Neural crest cell (in vitro differentiated cells): ENCODE results near the gene OLAH. TPM values are rescaled to one million over a fixed set of nuclear protein-coding genes. Genes with fewer than 3 reads are reported as not detected.

Experiments
- DNase-seq: peaks from one replicate; pipeline ENCODE4 v3.0.0; 2021; ENCODE audit warnings: low read depth, mixed read lengths, low spot score
- H3K27ac Mint-ChIP-seq: one replicate; pipeline ENCODE4 v1.8.0; 2021; ENCODE audit warnings: mild to moderate bottlenecking, mixed read lengths; ENCODE audit not compliant: unreplicated experiment
- H3K27me3 Mint-ChIP-seq: 2 replicates; pipeline ENCODE4 v1.8.0; 2021; ENCODE audit warnings: low read depth, mild to moderate bottlenecking, mixed read lengths
- H3K36me3 Mint-ChIP-seq: 2 replicates; pipeline ENCODE4 v1.8.0; 2021; ENCODE audit warnings: low read depth, mild to moderate bottlenecking, mixed read lengths
- H3K4me1 Mint-ChIP-seq: 2 replicates; pipeline ENCODE4 v1.8.0; 2021; ENCODE audit warnings: mixed read lengths
- H3K4me3 Mint-ChIP-seq: one replicate; pipeline ENCODE4 v1.8.0; 2021; ENCODE audit warnings: mild to moderate bottlenecking, mixed read lengths
- H3K9me3 Mint-ChIP-seq: 2 replicates; pipeline ENCODE4 v1.8.0; 2021; ENCODE audit warnings: mixed read lengths
- CTCF ChIP-seq: fragments of 200-600 bp; sonication (generic); conservative IDR thresholded peaks from 2 replicates; pipeline ENCODE4 v1.5.0; 2021; ENCODE audit warnings: antibody characterized with exemption, mild to moderate bottlenecking
- total RNA-seq: library from RNA; stranded (reverse); gene quantifications from 2 replicates; pipeline ENCODE4 v1.2.1, GENCODE V29; 2021

The OLAH gene
- total RNA-seq, 1 donor from 2014 or later: not detected

DNA sequence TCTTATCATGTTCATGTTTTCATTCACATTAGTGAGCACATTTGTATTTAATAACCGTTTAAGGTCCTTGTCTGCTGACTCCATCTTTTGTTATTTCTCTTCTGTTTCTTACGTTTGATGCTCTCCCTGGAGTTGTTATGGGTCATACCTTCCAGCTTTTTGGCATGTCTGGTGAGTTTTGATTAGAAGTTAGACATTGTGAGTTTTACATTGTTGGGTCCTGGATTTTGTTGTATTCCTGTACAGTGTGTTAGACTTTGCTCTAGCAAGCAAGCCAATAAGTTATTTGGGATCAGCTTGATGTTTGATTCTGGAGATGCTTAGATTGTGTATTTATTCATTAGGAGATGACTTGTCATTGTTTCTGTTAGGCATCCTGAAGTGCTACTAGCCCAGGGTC lies 16.9 kb downstream of the OLAH start:
- Mint-ChIP-seq H3K27ac (no peak overlapping the region), H3K36me3 (peaks cover 9% of the 10 kb centered on the region), H3K27me3 (no peaks in the 10 kb centered on the region), H3K4me1 (no peaks in the 10 kb centered on the region), H3K4me3 (no peak overlapping the region), H3K9me3 (peaks cover 15% of the 10 kb centered on the region)
- no peak for DNase-seq
- TF ChIP-seq CTCF: no peak

GRCh38 chr10:15067154-15067553 lies 23.4 kb downstream of the OLAH start:
- Mint-ChIP-seq H3K4me1 (no peaks in the 10 kb centered on the region), H3K4me3 (no peak overlapping the region), H3K27ac (no peak overlapping the region), H3K27me3 (no peaks in the 10 kb centered on the region), H3K36me3 (peaks cover 11% of the 10 kb centered on the region), H3K9me3 (peaks cover 12% of the 10 kb centered on the region)
- no peak for TF ChIP-seq CTCF
- DNase-seq: no peak

- Mint-ChIP-seq H3K27ac (no peak overlapping the region), H3K4me1 (no peaks in the 10 kb centered on the region), H3K36me3 (peaks cover 24% of the 10 kb centered on the region), H3K4me3 (no peak overlapping the region), H3K27me3 (no peaks in the 10 kb centered on the region), H3K9me3 (peaks cover 17% of the 10 kb centered on the region)
- DNase-seq: no peak
- TF ChIP-seq CTCF: no peak
These were observed 25.1 kb downstream of the OLAH start for GRCh38 chr10:15068802-15069201.

GRCh38 chr10:15069230-15069629 lies 25.5 kb downstream of the OLAH start:
- no peak for TF ChIP-seq CTCF
- peaks cover 18% of the 10 kb centered on the region for H3K9me3 Mint-ChIP-seq
- peaks cover 26% of the 10 kb centered on the region for H3K36me3 Mint-ChIP-seq
- DNase-seq: no peak
- no peaks in the 10 kb centered on the region for H3K27me3 Mint-ChIP-seq
- H3K4me1 Mint-ChIP-seq: no peaks in the 10 kb centered on the region
- no peak overlapping the region for H3K4me3 Mint-ChIP-seq
- no peak overlapping the region for H3K27ac Mint-ChIP-seq

- Mint-ChIP-seq H3K4me1 (no peaks in the 10 kb centered on the region), H3K27ac (no peak overlapping the region), H3K9me3 (peaks cover 10% of the 10 kb centered on the region), H3K4me3 (no peak overlapping the region), H3K27me3 (no peaks in the 10 kb centered on the region), H3K36me3 (peaks cover 22% of the 10 kb centered on the region)
- TF ChIP-seq CTCF: no peak
- no peak for DNase-seq
These were observed 28.6 kb downstream of the OLAH start for GRCh38 chr10:15072358-15072757.

GRCh38 chr10:15075421-15075820 lies 31.7 kb downstream of the OLAH start:
- H3K27me3 Mint-ChIP-seq: no peaks in the 10 kb centered on the region

More at GRCh38 chr10:15075421-15075820, 31.7 kb downstream of the OLAH start:
- H3K9me3 Mint-ChIP-seq: peaks cover 8% of the 10 kb centered on the region
- no peak overlapping the region for H3K4me3 Mint-ChIP-seq
- DNase-seq: no peak
- H3K36me3 Mint-ChIP-seq: peaks cover 16% of the 10 kb centered on the region
- no peaks in the 10 kb centered on the region for H3K4me1 Mint-ChIP-seq
- H3K27ac Mint-ChIP-seq: no peak overlapping the region
- no peak for TF ChIP-seq CTCF
